OCI-LY1 (cell line): ENCODE results near the gene TOP1.

Experiments
- H2AFZ ChIP-seq: fragments of 200-600 bp; sonication (generic), shearing (Covaris generic); 2 replicates; pipeline ENCODE4 v1.6.0; 2014; ENCODE audit warnings: antibody characterized with exemption, mild to moderate bottlenecking, low read length
- H3F3A ChIP-seq: fragments of 200-600 bp; sonication (generic), shearing (Covaris generic); 2 replicates; pipeline ENCODE4 v1.6.0; 2014; ENCODE audit warnings: mild to moderate bottlenecking, antibody characterized with exemption, low read length, moderate library complexity; ENCODE audit not compliant: insufficient read depth
- H3K27ac ChIP-seq: fragments of 200-600 bp; sonication (generic); 2 replicates; pipeline ENCODE4 v1.5.1; 2014; ENCODE audit warnings: low read length, mixed run types, mild to moderate bottlenecking, low read depth; ENCODE audit not compliant: poor library complexity, severe bottlenecking
- H3K27me3 ChIP-seq: fragments of 200-600 bp; sonication (generic); 2 replicates; pipeline ENCODE4 v1.6.0; 2014; ENCODE audit warnings: antibody characterized with exemption, mild to moderate bottlenecking, low read length, moderate library complexity; ENCODE audit not compliant: insufficient read depth
- H3K36me3 ChIP-seq: fragments of 200-600 bp; sonication (generic); 2 replicates; pipeline ENCODE4 v1.6.1; 2014; ENCODE audit warnings: mild to moderate bottlenecking, antibody characterized with exemption, low read length, moderate library complexity, mixed read lengths; ENCODE audit not compliant: insufficient read depth
- H3K4me1 ChIP-seq: fragments of 200-600 bp; sonication (generic); 2 replicates; pipeline ENCODE4 v1.5.1; 2014; ENCODE audit warnings: mild to moderate bottlenecking, low read length, moderate library complexity; ENCODE audit not compliant: insufficient read depth, severe bottlenecking
- H3K4me2 ChIP-seq: fragments of 200-600 bp; sonication (generic), shearing (Covaris generic); 2 replicates; pipeline ENCODE4 v1.6.1; 2014; ENCODE audit warnings: low read length
- H3K4me3 ChIP-seq: fragments of 200-600 bp; sonication (generic); 2 replicates; pipeline ENCODE4 v1.5.1; 2014; ENCODE audit warnings: low read length, low read depth, mild to moderate bottlenecking, mixed read lengths; ENCODE audit not compliant: poor library complexity, severe bottlenecking
- H3K79me2 ChIP-seq: fragments of 200-600 bp; shearing (Covaris generic); 2 replicates; pipeline ENCODE4 v1.6.1; 2016; ENCODE audit warnings: mixed run types, low read length, mixed read lengths; ENCODE audit not compliant: insufficient read depth
- H3K9ac ChIP-seq: fragments of 200-600 bp; sonication (generic), shearing (Covaris generic); 2 replicates; pipeline ENCODE4 v1.6.1; 2014; ENCODE audit warnings: mild to moderate bottlenecking, low read length, mixed read lengths
- H3K9me2 ChIP-seq: fragments of 200-600 bp; sonication (generic), shearing (Covaris generic); 2 replicates; pipeline ENCODE4 v1.6.1; 2014; ENCODE audit warnings: low read depth, mild to moderate bottlenecking, low read length, mixed read lengths
- H3K9me3 ChIP-seq: fragments of 200-600 bp; shearing (Covaris generic); 2 replicates; pipeline ENCODE4 v1.6.1; 2014; ENCODE audit warnings: low read length, mixed read lengths
- H4K20me1 ChIP-seq: fragments of 200-600 bp; sonication (generic), shearing (Covaris generic); 2 replicates; pipeline ENCODE4 v1.6.0; 2016; ENCODE audit warnings: mild to moderate bottlenecking, low read length; ENCODE audit not compliant: insufficient read depth
- CTCF ChIP-seq: fragments of 200-600 bp; sonication (generic), shearing (Covaris generic); IDR thresholded peaks from 2 replicates; pipeline ENCODE4 v1.5.1; 2017; ENCODE audit warnings: mild to moderate bottlenecking, antibody characterized with exemption, low read length, moderate library complexity, mixed read lengths
- EZH2 ChIP-seq: fragments of 200-600 bp; sonication (generic), shearing (Covaris generic); IDR thresholded peaks from 2 replicates; pipeline ENCODE4 v1.8.0; 2017; ENCODE audit warnings: borderline replicate concordance, mixed run types, mild to moderate bottlenecking, antibody characterized with exemption, low read length, moderate library complexity, mixed read lengths

The TOP1 gene

GRCh38 chr20:41082306-41082705 is 53.7 kb downstream of the TOP1 start:
- Histone ChIP-seq H3K79me2 (no peaks in the 10 kb centered on the region), H3K4me3 (no peak overlapping the region), H3K9ac (no peak overlapping the region), H3F3A (no peaks in the 10 kb centered on the region), H3K9me2 (no peaks in the 10 kb centered on the region), H3K36me3 (peaks cover 95% of the 10 kb centered on the region), H3K9me3 (no peaks in the 10 kb centered on the region), H3K4me1 (peaks cover 11% of the 10 kb centered on the region), H4K20me1 (no peaks in the 10 kb centered on the region), H3K4me2 (no peak overlapping the region), H3K27ac (no peak overlapping the region), H2AFZ (no peak overlapping the region), H3K27me3 (no peaks in the 10 kb centered on the region)
- TF ChIP-seq EZH2 (no peak), CTCF (no peak)

- H3K79me2 ChIP-seq = no peaks in the 10 kb centered on the region
These were observed 57.0 kb downstream of the TOP1 start for GRCh38 chr20:41085606-41086005.

GRCh38 chr20:41086402-41087324 is 58.0 kb downstream of the TOP1 start:
- H4K20me1 ChIP-seq = no peaks in the 10 kb centered on the region
- H2AFZ ChIP-seq = no peak overlapping the region
- H3K4me3 ChIP-seq = no peak overlapping the region
- no peaks in the 10 kb centered on the region for H3K9me3 ChIP-seq
- H3K27me3 ChIP-seq = no peaks in the 10 kb centered on the region
- no peak overlapping the region for H3K9ac ChIP-seq
- no peaks in the 10 kb centered on the region for H3K9me2 ChIP-seq
- peaks cover 96% of the 10 kb centered on the region for H3K36me3 ChIP-seq
- H3K79me2 ChIP-seq = no peaks in the 10 kb centered on the region
- no peaks in the 10 kb centered on the region for H3K4me1 ChIP-seq
- TF ChIP-seq EZH2 = no peak
- TF ChIP-seq CTCF = no peak
- no peak overlapping the region for H3K27ac ChIP-seq
- H3K4me2 ChIP-seq = no peak overlapping the region
- no peaks in the 10 kb centered on the region for H3F3A ChIP-seq

More at GRCh38 chr20:41085606-41086005, 57.0 kb downstream of the TOP1 start:
- TF ChIP-seq EZH2 (no peak), CTCF (no peak)
- Histone ChIP-seq H3K9me3 (no peaks in the 10 kb centered on the region), H3K4me1 (no peaks in the 10 kb centered on the region), H3K9ac (no peak overlapping the region), H3K27ac (no peak overlapping the region), H3K36me3 (peaks cover 97% of the 10 kb centered on the region), H3K9me2 (no peaks in the 10 kb centered on the region), H3F3A (no peaks in the 10 kb centered on the region), H3K4me2 (no peak overlapping the region), H3K27me3 (no peaks in the 10 kb centered on the region), H2AFZ (no peak overlapping the region), H3K4me3 (no peak overlapping the region), H4K20me1 (no peaks in the 10 kb centered on the region)
